GM21367 (cell line): ENCODE measurements around the gene CYLD.

Source experiments
- ATAC-seq: cut with Tn5 transposase; IDR thresholded peaks from one replicate; pipeline ENCODE4 v1.9.1; 2021; ENCODE audit not compliant: unreplicated experiment

Gene CYLD

GRCh38 chr16:50711040-50711439 lies 30.8 kb upstream of the CYLD start:
- no peak for ATAC-seq

- ATAC-seq = no peak
Observed at GRCh38 chr16:50711862-50712559, 29.9 kb upstream of the CYLD start.

- ATAC-seq = no peak
Observed at GRCh38 chr16:50712560-50712898, 29.4 kb upstream of the CYLD start.

- no peak for ATAC-seq
Observed at GRCh38 chr16:50712956-50713355, 28.9 kb upstream of the CYLD start.

- ATAC-seq = no peak
Observed at GRCh38 chr16:50717091-50717490, 24.8 kb upstream of the CYLD start.

GRCh38 chr16:50717494-50717893 lies 24.4 kb upstream of the CYLD start:
- ATAC-seq = no peak

GRCh38 chr16:50718061-50718760 lies 23.7 kb upstream of the CYLD start:
- no peak for ATAC-seq

GRCh38 chr16:50718761-50719400 lies 23.0 kb upstream of the CYLD start:
- no peak for ATAC-seq

- no peak for ATAC-seq
Observed at GRCh38 chr16:50719401-50720337, 22.2 kb upstream of the CYLD start.

GRCh38 chr16:50721549-50722404 lies 20.1 kb upstream of the CYLD start:
- no peak for ATAC-seq

GRCh38 chr16:50722405-50722737 lies 19.5 kb upstream of the CYLD start:
- no peak for ATAC-seq

- ATAC-seq = no peak
Observed at GRCh38 chr16:50722960-50723359, 18.9 kb upstream of the CYLD start.

- ATAC-seq = no peak
Observed at GRCh38 chr16:50724306-50724705, 17.6 kb upstream of the CYLD start.

- no peak for ATAC-seq
Observed at GRCh38 chr16:50731130-50731988, 10.5 kb upstream of the CYLD start.

- no peak for ATAC-seq
Observed at GRCh38 chr16:50731989-50732832, 9.7 kb upstream of the CYLD start.

GRCh38 chr16:50733468-50733867 lies 8.4 kb upstream of the CYLD start:
- no peak for ATAC-seq

GRCh38 chr16:50735629-50736122 lies 6.2 kb upstream of the CYLD start:
- no peak for ATAC-seq

GRCh38 chr16:50736448-50736847 lies 5.4 kb upstream of the CYLD start:
- no peak for ATAC-seq
